ENCODE data around the gene ADGRF5. TPM values are rescaled to one million over a fixed set of nuclear protein-coding genes. Genes with fewer than 3 reads are reported as not detected.

ADGRF5 gene
- 1.8 and 2.0 TPM in 2 replicates for total RNA-seq
- polyA plus RNA-seq, result 0.70 and 1.0 TPM in 2 replicates

DNA sequence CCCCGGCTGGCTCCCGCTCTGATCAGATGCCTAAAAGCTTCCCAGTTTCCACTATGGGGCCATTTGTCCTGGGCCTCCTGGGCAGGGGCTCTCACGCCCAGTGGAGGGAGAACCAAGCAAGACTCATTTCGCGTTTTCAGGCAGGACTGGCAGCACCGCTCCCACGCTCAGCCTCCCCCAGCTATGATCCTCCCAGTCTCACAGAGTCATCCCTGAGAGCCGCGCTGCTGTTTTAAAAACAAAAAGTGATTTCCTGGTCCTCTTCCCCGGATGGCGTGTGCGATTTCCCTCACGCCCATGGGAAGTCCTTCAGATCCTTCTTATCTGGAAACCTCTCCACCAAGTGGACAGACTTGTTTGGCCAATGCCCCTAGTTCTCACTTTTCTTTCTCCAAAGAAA is at the start of gene ADGRF5:
ADGRF5 (minus strand) TSS at position 208 of the 400 bp plus-strand sequence. CDS start 15,176 bp downstream, outside the sequence.
- no peaks in the 10 kb centered on the region for H3K27me3 ChIP-seq
- no peaks in the 10 kb centered on the region for H3K9me3 ChIP-seq (ENCODE audit: low read depth)
- no peak within 1 kb of the TSS for H3K4me2 ChIP-seq
- TF ChIP-seq CTCF (IDR thresholded peaks at IDR 0.05; ENCODE audit: poor library complexity) (no peak), EZH2 (IDR thresholded peaks at IDR 0.05; ENCODE audit: borderline replicate concordance) (no peak)
- H3K27ac ChIP-seq, result no peak within 1 kb of the TSS
- no peaks in the 10 kb centered on the region for H3K36me3 ChIP-seq (replicated peaks; ENCODE audit: insufficient read depth, low read depth)
- H3K4me3 ChIP-seq, result no peak within 1 kb of the TSS
- H3K4me1 ChIP-seq (ENCODE audit: insufficient read depth), result no peaks in the 10 kb centered on the region
- no peaks in the 10 kb centered on the region for H3K79me2 ChIP-seq
- no peaks in the 10 kb centered on the region for H3K9me2 ChIP-seq (replicated peaks; ENCODE audit: insufficient read depth)
- H2AFZ ChIP-seq, result no peak within 1 kb of the TSS
- H4K20me1 ChIP-seq (ENCODE audit: insufficient read depth, poor library complexity, severe bottlenecking), result no peaks in the 10 kb centered on the region
- 92% methylated on average over 13 of the region's 13 CpGs for WGBS (ENCODE audit: low lambda C conversion rate, missing lambda C conversion rate)
- DNase-seq (ENCODE audit: low spot score), result no peak

GRCh38 chr6:46969206-46969605 is 47.5 kb upstream of the ADGRF5 start:
- Histone ChIP-seq H3K9me3 (ENCODE audit: low read depth) (no peaks in the 10 kb centered on the region), H2AFZ (no peak overlapping the region)

GRCh38 chr6:46967826-46968349 is 46.1 kb upstream of the ADGRF5 start:
- no peak for TF ChIP-seq CTCF (IDR thresholded peaks at IDR 0.05; ENCODE audit: poor library complexity)
- TF ChIP-seq EZH2phosphoT487 (IDR thresholded peaks at IDR 0.05; ENCODE audit: low read depth, severe bottlenecking, unreplicated experiment), result no peak
- no peak for TF ChIP-seq EZH2 (IDR thresholded peaks at IDR 0.05; ENCODE audit: borderline replicate concordance)
- no peaks in the 10 kb centered on the region for H3K4me1 ChIP-seq (ENCODE audit: insufficient read depth)
- H3K9me2 ChIP-seq (replicated peaks; ENCODE audit: insufficient read depth), result no peaks in the 10 kb centered on the region
- H4K20me1 ChIP-seq (ENCODE audit: insufficient read depth, poor library complexity, severe bottlenecking), result no peaks in the 10 kb centered on the region
- H2AFZ ChIP-seq, result no peak overlapping the region
- H3K4me2 ChIP-seq, result no peak overlapping the region
- no peaks in the 10 kb centered on the region for H3K27me3 ChIP-seq
- no peaks in the 10 kb centered on the region for H3K36me3 ChIP-seq (replicated peaks; ENCODE audit: insufficient read depth, low read depth)
- no peaks in the 10 kb centered on the region for H3K79me2 ChIP-seq
- no peak overlapping the region for H3K27ac ChIP-seq
- H3K9me3 ChIP-seq (ENCODE audit: low read depth), result no peaks in the 10 kb centered on the region
- DNase-seq (ENCODE audit: low spot score), result no peak
- no peak overlapping the region for H3K4me3 ChIP-seq

More at GRCh38 chr6:46969206-46969605, 47.5 kb upstream of the ADGRF5 start:
- H3K79me2 ChIP-seq, result no peaks in the 10 kb centered on the region
- H3K9me2 ChIP-seq (replicated peaks; ENCODE audit: insufficient read depth), result no peaks in the 10 kb centered on the region
- no peaks in the 10 kb centered on the region for H3K36me3 ChIP-seq (replicated peaks; ENCODE audit: insufficient read depth, low read depth)
- no peak overlapping the region for H3K27ac ChIP-seq
- H4K20me1 ChIP-seq (ENCODE audit: insufficient read depth, poor library complexity, severe bottlenecking), result no peaks in the 10 kb centered on the region
- DNase-seq (ENCODE audit: low spot score), result no peak
- no peak overlapping the region for H3K4me3 ChIP-seq
- no peaks in the 10 kb centered on the region for H3K27me3 ChIP-seq
- no peaks in the 10 kb centered on the region for H3K4me1 ChIP-seq (ENCODE audit: insufficient read depth)
- TF ChIP-seq EZH2phosphoT487 (IDR thresholded peaks at IDR 0.05; ENCODE audit: low read depth, severe bottlenecking, unreplicated experiment) (no peak), EZH2 (IDR thresholded peaks at IDR 0.05; ENCODE audit: borderline replicate concordance) (no peak), CTCF (IDR thresholded peaks at IDR 0.05; ENCODE audit: poor library complexity) (no peak)
- WGBS (ENCODE audit: low lambda C conversion rate, missing lambda C conversion rate), result 86% methylated on average over 1 of the region's 1 CpG
- no peak overlapping the region for H3K4me2 ChIP-seq

Measured in hepatocyte (in vitro differentiated cells).